ENCODE data around the gene ZZZ3. TPM values are rescaled to one million over a fixed set of nuclear protein-coding genes. Genes with fewer than 3 reads are reported as not detected.
"Not testable (repeated sequence)": the region's sequence is repeated elsewhere in the genome, so short reads cannot be mapped to it uniquely, and the experiment has no call there.

The ZZZ3 gene
- total RNA-seq, 4 donors from 2014 or later, result 46.9 to 60.6 (median 55.0) TPM

DNA sequence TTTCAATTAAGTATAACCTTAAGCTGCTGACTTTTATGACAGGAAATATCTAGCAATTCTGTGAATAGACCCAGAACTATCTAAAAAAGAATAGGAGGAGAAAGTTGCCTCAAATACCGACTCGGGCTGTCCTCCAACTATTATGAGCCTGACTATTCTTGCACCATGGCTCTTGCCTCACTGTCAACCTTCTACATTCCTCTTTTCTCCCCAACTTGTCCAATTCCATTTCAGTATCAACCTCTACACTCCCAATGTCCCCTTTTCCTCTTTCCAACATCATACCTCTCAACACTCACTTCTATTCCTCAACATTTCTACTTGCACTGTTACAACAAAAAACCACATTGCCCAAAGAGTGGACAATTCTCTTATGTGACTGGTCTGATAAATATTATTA lies 2.3 kb downstream of the ZZZ3 start:
- intact Hi-C loops (cut with DNase I), result loop anchor here (10.0 kb wide), 1 partner anchor 85 kb away; no protein-coding TSS in a partner anchor
- H3K4me1 ChIP-seq, result peaks cover 19 to 67% (median 55%) of the 10 kb centered on the region in 4 donors
- WGBS, result 68% methylated on average over 2 of the region's 2 CpGs
- no peaks in the 10 kb centered on the region for H3K9me3 ChIP-seq
- TF ChIP-seq POLR2AphosphoS5 (IDR thresholded peaks at IDR 0.05), result no peak
- TF ChIP-seq, protein P1, sequence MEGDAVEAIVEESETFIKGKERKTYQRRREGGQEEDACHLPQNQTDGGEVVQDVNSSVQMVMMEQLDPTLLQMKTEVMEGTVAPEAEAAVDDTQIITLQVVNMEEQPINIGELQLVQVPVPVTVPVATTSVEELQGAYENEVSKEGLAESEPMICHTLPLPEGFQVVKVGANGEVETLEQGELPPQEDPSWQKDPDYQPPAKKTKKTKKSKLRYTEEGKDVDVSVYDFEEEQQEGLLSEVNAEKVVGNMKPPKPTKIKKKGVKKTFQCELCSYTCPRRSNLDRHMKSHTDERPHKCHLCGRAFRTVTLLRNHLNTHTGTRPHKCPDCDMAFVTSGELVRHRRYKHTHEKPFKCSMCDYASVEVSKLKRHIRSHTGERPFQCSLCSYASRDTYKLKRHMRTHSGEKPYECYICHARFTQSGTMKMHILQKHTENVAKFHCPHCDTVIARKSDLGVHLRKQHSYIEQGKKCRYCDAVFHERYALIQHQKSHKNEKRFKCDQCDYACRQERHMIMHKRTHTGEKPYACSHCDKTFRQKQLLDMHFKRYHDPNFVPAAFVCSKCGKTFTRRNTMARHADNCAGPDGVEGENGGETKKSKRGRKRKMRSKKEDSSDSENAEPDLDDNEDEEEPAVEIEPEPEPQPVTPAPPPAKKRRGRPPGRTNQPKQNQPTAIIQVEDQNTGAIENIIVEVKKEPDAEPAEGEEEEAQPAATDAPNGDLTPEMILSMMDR (IDR thresholded peaks at IDR 0.05), result no peak
- H3K4me3 ChIP-seq, result no peak overlapping the region
- H3K36me3 ChIP-seq, result no peaks in the 10 kb centered on the region
- H3K27ac ChIP-seq (replicated peaks in 1 of 4), result no peak overlapping the region
- H3K27me3 ChIP-seq, result no peaks in the 10 kb centered on the region
- DNase-seq (ENCODE audit: extremely low spot score), result no peak

DNA sequence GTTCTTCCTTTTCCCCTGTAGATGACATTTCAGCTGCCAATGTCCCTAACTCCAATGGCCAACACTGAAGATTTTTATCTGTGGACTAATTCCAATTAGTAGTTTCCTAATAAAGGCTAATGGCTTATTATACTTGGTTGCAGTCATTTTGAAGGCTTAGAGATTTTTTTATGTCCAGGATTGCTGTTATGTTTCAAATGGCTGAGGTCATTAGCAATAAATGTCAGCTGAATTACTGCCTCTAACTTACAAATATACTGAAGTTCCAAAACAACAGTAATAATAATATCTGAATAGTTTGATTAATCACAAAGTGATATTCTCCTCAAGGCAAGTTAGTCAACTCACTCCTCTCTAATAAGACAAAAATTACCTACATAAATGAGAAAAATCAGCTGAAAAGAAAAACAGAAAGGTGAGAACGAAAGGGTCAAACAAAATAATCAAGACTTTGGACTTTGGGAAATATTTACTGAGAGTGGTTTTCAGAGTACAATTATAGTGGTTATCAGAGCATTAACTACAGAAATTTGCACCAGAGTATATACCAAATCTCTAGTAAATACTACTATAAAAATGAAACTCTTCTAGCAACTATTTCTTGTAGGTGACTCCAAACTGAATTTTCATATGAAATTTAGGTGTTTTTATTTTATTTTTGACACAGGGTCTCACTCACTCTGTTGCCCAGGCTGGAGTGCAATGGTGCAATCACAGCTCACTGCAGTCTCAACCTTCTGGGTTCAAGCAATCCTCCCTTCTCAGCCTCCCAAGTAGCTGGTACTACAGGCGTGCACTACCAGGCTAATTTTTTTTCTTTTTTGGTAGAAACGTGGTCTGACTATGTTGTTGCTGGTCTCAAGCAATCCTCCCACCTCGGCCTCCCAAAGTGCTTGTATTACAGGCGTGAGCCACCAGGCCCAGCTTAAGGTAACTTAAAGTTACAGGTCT lies 3.5 kb downstream of the ZZZ3 start:
- Histone ChIP-seq H3K36me3 (no peaks in the 10 kb centered on the region), H3K9me3 (no peaks in the 10 kb centered on the region), H3K27ac (replicated peaks in 1 of 4) (no peak overlapping the region), H3K4me1 (peaks cover 23 to 73% (median 58%) of the 10 kb centered on the region in 4 donors), H3K4me3 (no peak overlapping the region), H3K27me3 (no peaks in the 10 kb centered on the region)
- no peak for TF ChIP-seq POLR2A (IDR thresholded peaks at IDR 0.05; ENCODE audit: low read depth)
- DNase-seq (ENCODE audit: extremely low spot score), result no peak
- intact Hi-C loops (cut with DNase I), result no loop called here
- 92% methylated on average over 5 of the region's 5 CpGs for WGBS

DNA sequence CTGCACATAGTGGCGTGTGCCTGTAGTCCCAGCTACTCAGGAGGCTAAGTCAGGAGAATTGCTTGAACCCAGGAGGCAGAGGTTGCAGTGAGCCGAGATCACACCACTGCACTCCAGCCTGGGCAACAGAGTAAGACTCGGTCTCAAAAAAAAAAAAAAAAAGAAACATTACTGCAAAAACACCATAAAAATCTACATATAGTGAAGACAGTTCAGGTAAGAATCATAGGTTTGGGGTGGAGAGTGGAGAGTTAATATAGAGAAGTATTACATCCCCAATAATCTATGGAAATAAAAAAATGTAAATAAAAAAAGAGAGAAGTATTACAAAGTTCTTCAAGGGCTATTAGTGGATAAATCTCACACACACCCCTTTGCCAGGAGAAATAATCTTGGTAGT lies 7.7 kb downstream of the ZZZ3 start:
- DNase-seq (ENCODE audit: extremely low spot score); H3K27ac ChIP-seq (replicated peaks in 1 of 4); H3K36me3 ChIP-seq; H3K4me3 ChIP-seq; intact Hi-C loops (cut with DNase I); H3K27me3 ChIP-seq; H3K9me3 ChIP-seq: not testable (repeated sequence)
- 88% methylated on average over 3 of the region's 3 CpGs for WGBS
- H3K4me1 ChIP-seq, result peaks cover 14 to 70% (median 64%) of the 10 kb centered on the region in 4 donors

DNA sequence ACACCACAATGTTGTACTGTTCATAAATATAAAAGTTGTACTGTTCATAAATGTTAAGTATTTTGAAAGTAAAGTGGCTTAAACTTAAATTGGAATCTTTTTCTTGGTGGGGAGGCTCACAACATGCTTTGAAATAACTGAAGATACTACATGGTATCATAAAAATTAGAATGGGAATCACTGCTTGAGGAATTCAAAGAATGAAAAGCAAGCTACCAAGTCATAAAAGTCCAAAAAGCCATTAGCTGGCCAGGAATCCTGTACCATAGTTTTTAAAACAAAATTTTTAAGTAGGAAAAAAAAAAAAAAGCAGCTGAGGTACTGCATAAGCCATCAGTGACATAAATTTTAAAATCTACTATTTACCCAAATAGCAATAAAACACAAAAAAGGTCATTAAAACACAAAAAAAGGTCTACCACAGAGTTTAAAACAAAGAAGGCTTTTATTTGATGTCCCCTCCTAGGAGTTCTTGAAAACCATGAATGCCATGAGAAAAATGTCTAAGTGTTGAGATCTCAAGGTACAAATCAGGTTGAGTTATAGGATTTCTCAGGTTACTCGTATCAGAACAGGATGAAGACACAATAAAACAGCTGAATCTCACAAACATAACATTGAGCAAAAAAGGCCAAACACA lies 8.6 kb downstream of the ZZZ3 start:
- H3K4me1 ChIP-seq, result peaks cover 13 to 68% (median 58%) of the 10 kb centered on the region in 4 donors
- 97% methylated on average over 1 of the region's 1 CpG for WGBS

DNA sequence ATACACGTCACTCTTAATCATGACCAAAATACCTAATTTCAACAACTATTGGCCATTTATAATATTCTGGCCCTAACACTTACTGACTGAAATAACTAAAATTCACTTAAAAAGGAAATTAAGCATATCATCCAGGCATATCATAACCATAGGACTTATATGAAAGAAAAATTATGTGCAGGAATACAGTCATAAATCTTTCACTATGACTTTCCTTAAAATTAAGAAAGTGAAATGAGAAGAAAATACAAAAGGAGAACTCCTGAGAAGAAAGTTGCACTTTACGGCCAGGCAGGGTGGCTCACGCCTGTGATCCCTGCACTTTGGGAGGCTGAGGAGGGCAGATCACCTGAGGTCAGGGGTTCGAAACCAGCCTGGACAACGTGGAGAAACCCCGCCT lies 9.4 kb downstream of the ZZZ3 start:
- H3K9me3 ChIP-seq, result no peaks in the 10 kb centered on the region
- H3K4me1 ChIP-seq, result peaks cover 13 to 62% (median 52%) of the 10 kb centered on the region in 4 donors
- no peaks in the 10 kb centered on the region for H3K27me3 ChIP-seq
- H3K4me3 ChIP-seq, result no peak overlapping the region
- H3K27ac ChIP-seq (replicated peaks in 1 of 4), result no peak overlapping the region
- no peak for DNase-seq (ENCODE audit: extremely low spot score)
- H3K36me3 ChIP-seq, result no peaks in the 10 kb centered on the region
- intact Hi-C loops (cut with DNase I), result no loop called here
- TF ChIP-seq EP300 (IDR thresholded peaks at IDR 0.05) (no peak), POLR2A (IDR thresholded peaks at IDR 0.05; ENCODE audit: low read depth) (no peak), POLR2AphosphoS5 (IDR thresholded peaks at IDR 0.05) (no peak)
- TF ChIP-seq, protein P1 (IDR thresholded peaks at IDR 0.05), result no peak
- WGBS, result 84% methylated on average over 6 of the region's 6 CpGs

More for the DNA sequence above, 8.6 kb downstream of the ZZZ3 start:
- Histone ChIP-seq H3K36me3 (no peaks in the 10 kb centered on the region), H3K9me3 (no peaks in the 10 kb centered on the region), H3K27ac (replicated peaks in 1 of 4) (no peak overlapping the region), H3K27me3 (no peaks in the 10 kb centered on the region), H3K4me3 (no peak overlapping the region)
- DNase-seq (ENCODE audit: extremely low spot score), result no peak
- TF ChIP-seq EP300 (IDR thresholded peaks at IDR 0.05) (no peak), POLR2AphosphoS5 (IDR thresholded peaks at IDR 0.05) (no peak), POLR2A (IDR thresholded peaks at IDR 0.05; ENCODE audit: low read depth) (no peak)
- TF ChIP-seq, protein P1 (IDR thresholded peaks at IDR 0.05), result no peak
- intact Hi-C loops (cut with DNase I), result no loop called here
